OCI-LY3 (cell line): ENCODE measurements around the gene PREX1.

ENCODE experiments used
- H2AFZ ChIP-seq: fragments of 200-600, 300-600 bp; shearing (Covaris generic); 2 replicates; pipeline ENCODE4 v1.6.0; 2014; ENCODE audit warnings: antibody characterized with exemption, low read depth, low read length
- H3K27ac ChIP-seq: fragments of 200-600, 300-600 bp; sonication (generic); 2 replicates; pipeline ENCODE4 v1.5.1; 2014; ENCODE audit warnings: mild to moderate bottlenecking, low read length, moderate library complexity, mixed read lengths
- H3K27me3 ChIP-seq: fragments of 200-600, 300-600 bp; sonication (generic); 2 replicates; pipeline ENCODE4 v1.6.1; 2014; ENCODE audit warnings: low read depth, low read length, mixed read lengths
- H3K36me3 ChIP-seq: fragments of 200-600, 300-600 bp; sonication (generic); replicated peaks from 2 replicates; pipeline ENCODE3; 2014; ENCODE audit warnings: low read depth, low read length, mixed read lengths
- H3K4me1 ChIP-seq: fragments of 300-600, 200-600 bp; sonication (generic); 2 replicates; pipeline ENCODE4 v1.6.1; 2014; ENCODE audit warnings: low read length, mixed read lengths
- H3K4me2 ChIP-seq: fragments of 200-600, 300-600 bp; sonication (generic); 2 replicates; pipeline ENCODE4 v1.6.1; 2014; ENCODE audit warnings: low read length, mixed read lengths
- H3K4me3 ChIP-seq: fragments of 300-600, 200-600 bp; sonication (generic); 2 replicates; pipeline ENCODE4 v1.5.1; 2014; ENCODE audit warnings: antibody characterized with exemption, mild to moderate bottlenecking, low read length, moderate library complexity
- H3K79me2 ChIP-seq: fragments of 300-600, 200-600 bp; shearing (Covaris generic); 2 replicates; pipeline ENCODE4 v1.6.1; 2014; ENCODE audit warnings: mild to moderate bottlenecking, low read length, mixed read lengths
- H3K9ac ChIP-seq: fragments of 300-600, 200-600 bp; shearing (Covaris generic); 2 replicates; pipeline ENCODE4 v1.6.0; 2014; ENCODE audit warnings: mild to moderate bottlenecking, low read length, moderate library complexity
- H3K9me3 ChIP-seq: fragments of 200-600, 300-600 bp; shearing (Covaris generic); 2 replicates; pipeline ENCODE4 v1.6.1; 2014; ENCODE audit warnings: low read length, mixed read lengths; ENCODE audit not compliant: insufficient read depth
- H4K20me1 ChIP-seq: fragments of 200-600, 300-600 bp; sonication (generic); 2 replicates; pipeline ENCODE4 v1.6.1; 2016; ENCODE audit warnings: low read length, mixed read lengths; ENCODE audit not compliant: insufficient read depth
- CTCF ChIP-seq: fragments of 200-600, 300-600 bp; sonication (generic); IDR thresholded peaks from 2 replicates; pipeline ENCODE4 v1.5.1; 2014; ENCODE audit warnings: antibody characterized with exemption, low read length, low read depth
- EZH2phosphoT487 ChIP-seq: fragments of 200-600 bp; shearing (Covaris generic); IDR thresholded peaks from 2 replicates; pipeline ENCODE4 v1.6.1; 2018; ENCODE audit warnings: antibody characterized with exemption, mixed run types, low read depth

The PREX1 gene

DNA sequence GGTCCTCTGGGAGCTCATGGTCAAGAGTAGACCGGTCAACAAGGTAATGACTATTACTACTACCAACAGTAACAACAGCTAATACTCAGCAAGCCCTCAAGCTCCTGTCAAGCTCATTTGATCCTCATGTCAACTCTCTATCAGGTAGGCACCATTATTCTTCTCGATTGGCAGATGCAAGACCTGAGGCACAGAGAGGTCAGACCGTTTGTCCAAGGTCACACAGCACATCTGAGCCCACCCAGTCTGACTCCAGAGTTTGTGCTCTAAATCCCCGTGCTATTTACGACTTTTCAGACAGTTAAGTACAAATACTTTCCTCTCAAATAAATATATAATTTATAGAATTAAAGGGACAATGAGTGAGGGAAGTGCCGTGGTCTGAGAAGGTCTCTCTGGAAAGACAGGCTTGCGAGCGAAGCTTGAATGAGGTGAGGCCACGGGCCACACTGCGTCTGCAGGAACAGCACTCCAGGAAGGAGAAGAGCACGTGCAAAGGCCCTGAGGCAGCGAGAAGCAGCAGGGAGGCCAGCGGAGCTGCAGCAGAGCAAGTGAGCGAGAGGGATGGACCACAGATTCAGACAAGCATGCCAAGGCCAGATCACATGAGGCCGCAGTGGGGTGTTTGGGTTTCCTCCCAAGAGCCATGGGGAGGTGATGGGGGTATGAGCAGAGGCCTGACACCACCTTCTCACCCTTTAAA lies 117.3 kb downstream of the PREX1 start:
- no peak for TF ChIP-seq CTCF
- no peaks in the 10 kb centered on the region for H3K9me3 ChIP-seq
- H3K27ac ChIP-seq = no peak overlapping the region
- peaks cover 30% of the 10 kb centered on the region for H3K4me1 ChIP-seq
- no peaks in the 10 kb centered on the region for H3K36me3 ChIP-seq
- H3K9ac ChIP-seq = no peak overlapping the region
- no peak overlapping the region for H3K4me2 ChIP-seq
- H3K79me2 ChIP-seq = no peaks in the 10 kb centered on the region
- H2AFZ ChIP-seq = no peak overlapping the region
- H3K4me3 ChIP-seq = no peak overlapping the region
- H4K20me1 ChIP-seq = peaks cover 14% of the 10 kb centered on the region; the same call in 1 of the 2 replicates
- H3K27me3 ChIP-seq = no peaks in the 10 kb centered on the region

DNA sequence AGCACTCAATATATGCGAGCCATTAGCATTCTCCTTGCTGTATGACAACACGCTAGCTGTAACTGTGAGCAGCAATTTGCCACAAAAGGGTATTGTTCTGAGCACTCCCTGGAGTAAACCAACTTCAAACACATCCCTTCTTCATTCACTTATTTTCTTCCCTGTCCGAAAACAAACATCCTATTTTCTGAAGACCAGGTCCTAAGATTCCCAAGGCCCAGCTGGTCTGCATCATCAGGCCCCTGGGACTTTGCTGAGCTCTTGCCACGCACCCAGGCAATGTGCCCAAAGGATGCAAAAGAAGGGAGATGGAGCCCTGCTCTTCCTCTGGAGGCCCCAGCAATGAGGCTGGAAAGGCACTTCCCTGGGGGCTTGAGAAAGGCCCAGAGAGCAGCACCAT lies 118.1 kb downstream of the PREX1 start:
- H3K4me1 ChIP-seq = peaks cover 30% of the 10 kb centered on the region
- H3K79me2 ChIP-seq = no peaks in the 10 kb centered on the region
- H3K36me3 ChIP-seq = no peaks in the 10 kb centered on the region
- no peaks in the 10 kb centered on the region for H3K9me3 ChIP-seq
- peaks cover 14% of the 10 kb centered on the region; the same call in 1 of the 2 replicates for H4K20me1 ChIP-seq
- H3K9ac ChIP-seq = no peak overlapping the region
- no peaks in the 10 kb centered on the region for H3K27me3 ChIP-seq
- no peak for TF ChIP-seq EZH2phosphoT487
- TF ChIP-seq CTCF = no peak
- no peak overlapping the region for H3K4me2 ChIP-seq
- no peak overlapping the region for H3K4me3 ChIP-seq
- H3K27ac ChIP-seq = no peak overlapping the region
- no peak overlapping the region for H2AFZ ChIP-seq

DNA sequence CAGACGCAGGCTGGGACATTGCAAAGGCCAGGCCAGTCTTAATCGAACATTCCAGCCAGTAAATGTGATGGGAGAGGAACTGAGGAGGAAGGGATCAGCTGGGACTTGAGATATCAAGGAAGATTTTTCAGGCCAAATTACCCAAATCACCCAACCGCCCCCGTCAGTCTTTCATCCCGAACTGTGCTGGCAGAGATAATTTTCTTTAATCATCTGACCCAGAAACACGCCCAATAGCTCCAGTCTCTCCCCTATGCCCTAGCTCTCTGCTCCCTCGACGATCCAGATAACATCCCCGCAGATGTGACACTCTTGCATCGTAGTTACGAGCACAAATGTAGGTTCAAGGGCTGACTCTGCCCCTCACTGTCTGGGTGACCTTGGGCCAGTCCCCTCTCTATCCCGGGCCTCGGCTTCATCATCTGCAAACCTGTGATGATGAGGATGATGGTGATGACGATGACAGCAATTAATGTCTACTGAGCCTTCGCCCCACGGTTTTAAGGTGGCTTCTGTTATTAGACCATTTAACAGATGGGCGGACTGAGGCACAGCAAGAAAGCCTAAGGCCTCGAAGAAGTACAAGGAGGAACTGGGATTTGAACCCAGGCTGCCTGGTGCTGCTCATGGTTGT lies 118.6 kb downstream of the PREX1 start:
- Histone ChIP-seq H2AFZ (no peak overlapping the region), H3K9ac (no peak overlapping the region), H3K9me3 (no peaks in the 10 kb centered on the region), H3K27ac (no peak overlapping the region), H3K4me3 (no peak overlapping the region), H3K4me1 (peaks cover 30% of the 10 kb centered on the region), H3K27me3 (no peaks in the 10 kb centered on the region), H3K4me2 (no peak overlapping the region), H3K36me3 (no peaks in the 10 kb centered on the region), H3K79me2 (no peaks in the 10 kb centered on the region), H4K20me1 (peaks cover 14% of the 10 kb centered on the region; the same call in 1 of the 2 replicates)
- TF ChIP-seq CTCF (no peak), EZH2phosphoT487 (no peak)

DNA sequence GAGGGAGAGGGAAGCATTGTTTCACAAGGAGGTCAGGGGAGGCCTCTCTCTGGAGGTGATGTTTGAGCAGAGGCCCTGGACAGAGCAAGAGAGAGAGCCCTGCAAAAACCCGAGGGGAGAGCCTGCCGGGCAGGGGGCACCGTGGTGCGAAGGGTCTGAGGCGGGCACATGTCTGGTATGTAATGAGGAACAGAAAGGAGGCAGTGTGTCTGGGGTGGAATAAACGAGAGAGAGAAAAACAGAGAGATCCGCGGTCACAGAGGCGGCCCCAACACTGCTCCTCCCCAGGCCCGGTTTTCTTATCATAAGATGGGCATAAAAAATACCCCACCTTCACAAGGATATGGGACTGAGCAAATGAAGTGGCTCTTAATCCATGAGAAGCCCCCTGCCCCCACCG lies 119.2 kb downstream of the PREX1 start:
- no peak overlapping the region for H3K27ac ChIP-seq
- TF ChIP-seq EZH2phosphoT487 (no peak), CTCF (no peak)

More for the DNA sequence above, 119.2 kb downstream of the PREX1 start:
- Histone ChIP-seq H3K9ac (no peak overlapping the region), H2AFZ (no peak overlapping the region), H4K20me1 (peaks cover 14% of the 10 kb centered on the region; the same call in 1 of the 2 replicates), H3K27me3 (no peaks in the 10 kb centered on the region), H3K4me2 (no peak overlapping the region), H3K36me3 (no peaks in the 10 kb centered on the region), H3K4me1 (peaks cover 30% of the 10 kb centered on the region), H3K9me3 (no peaks in the 10 kb centered on the region), H3K79me2 (no peaks in the 10 kb centered on the region), H3K4me3 (no peak overlapping the region)
